Amniotic epithelial cell (primary cell): ENCODE results near the gene STYXL1.

Experiments used
- DNase-seq: peaks from one replicate; pipeline ENCODE4 v3.0.0-alpha.2; 2010; ENCODE audit warnings: low read depth

The STYXL1 gene

DNA sequence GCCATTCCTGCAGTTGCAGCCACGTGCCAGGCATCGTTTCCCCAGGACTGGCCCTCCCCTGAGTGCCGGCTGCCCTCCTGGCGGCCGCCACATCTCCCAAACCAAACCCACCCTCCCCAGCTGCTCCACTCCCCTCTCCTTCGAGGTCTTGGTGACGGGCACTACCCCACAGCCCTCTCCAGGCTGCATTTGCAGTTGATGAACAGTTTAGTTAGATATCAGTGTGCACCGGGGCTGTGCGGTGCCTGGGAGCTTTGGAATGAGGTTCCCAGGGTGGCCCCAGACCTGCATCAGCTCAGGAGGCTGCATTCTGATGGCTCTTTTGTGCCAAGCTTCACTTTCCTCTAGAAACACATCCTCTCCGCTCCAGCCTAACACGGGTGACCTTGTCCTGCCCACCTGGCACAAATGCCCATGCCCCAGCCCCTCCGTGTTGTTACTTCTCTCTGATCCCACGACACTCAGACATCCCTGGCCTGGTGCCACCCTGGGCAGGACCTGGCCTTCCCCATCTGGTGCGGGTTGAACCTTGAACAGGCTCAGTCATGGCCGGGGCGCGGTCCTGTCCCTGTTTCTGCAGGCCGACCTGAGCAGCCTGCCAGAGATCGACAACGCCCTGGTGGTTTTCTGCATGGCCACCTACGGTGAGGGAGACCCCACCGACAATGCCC is 67.9 kb downstream of the STYXL1 start:
- DNase-seq: no peak

- no peak for DNase-seq
Observed at GRCh38 chr7:75977743-75978142, 70.1 kb downstream of the STYXL1 start.

GRCh38 chr7:75971961-75972763 is 75.6 kb downstream of the STYXL1 start:
- DNase-seq: peak; percentile 78

- no peak for DNase-seq
Observed at GRCh38 chr7:75971309-75971960, 76.4 kb downstream of the STYXL1 start.

DNA sequence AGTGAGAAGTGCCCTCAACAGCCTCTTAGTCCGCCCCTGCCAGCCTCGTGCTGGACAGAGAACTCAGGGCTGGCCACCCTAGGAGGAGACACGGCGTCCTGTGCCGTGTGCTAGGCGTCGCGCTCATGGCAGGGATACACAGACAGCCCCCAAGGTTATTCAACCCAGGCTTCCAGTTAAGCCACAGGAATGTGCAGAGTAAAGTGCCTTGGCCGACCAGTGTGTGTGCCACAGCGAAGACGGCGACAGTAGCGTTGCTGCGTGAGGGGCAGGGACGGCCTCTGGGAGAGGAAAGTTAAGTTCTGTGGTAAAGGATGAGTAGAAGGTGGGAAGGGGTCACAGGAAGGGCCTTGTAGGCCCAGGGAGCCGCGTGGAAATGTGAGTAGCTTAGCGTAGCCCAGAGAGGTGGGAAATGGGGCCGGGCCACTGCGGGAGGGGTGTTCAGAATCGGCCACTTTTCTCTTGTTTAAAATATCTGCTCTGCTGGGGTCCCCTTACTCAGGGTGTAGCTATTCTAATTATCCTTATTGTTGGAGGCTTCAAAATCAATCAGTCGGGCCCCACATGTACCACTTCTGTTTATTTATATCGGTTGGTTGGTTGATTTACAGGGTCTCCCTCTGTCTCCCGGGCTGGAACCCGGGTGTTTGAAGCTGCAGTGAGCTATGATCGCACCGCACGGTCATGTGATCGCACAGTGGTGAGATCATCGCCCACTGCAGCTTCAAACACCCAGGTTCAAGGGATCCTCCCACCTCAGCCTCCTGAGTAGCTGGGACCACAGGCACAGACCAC is 77.9 kb downstream of the STYXL1 start:
- peak; percentile 32 for DNase-seq

DNA sequence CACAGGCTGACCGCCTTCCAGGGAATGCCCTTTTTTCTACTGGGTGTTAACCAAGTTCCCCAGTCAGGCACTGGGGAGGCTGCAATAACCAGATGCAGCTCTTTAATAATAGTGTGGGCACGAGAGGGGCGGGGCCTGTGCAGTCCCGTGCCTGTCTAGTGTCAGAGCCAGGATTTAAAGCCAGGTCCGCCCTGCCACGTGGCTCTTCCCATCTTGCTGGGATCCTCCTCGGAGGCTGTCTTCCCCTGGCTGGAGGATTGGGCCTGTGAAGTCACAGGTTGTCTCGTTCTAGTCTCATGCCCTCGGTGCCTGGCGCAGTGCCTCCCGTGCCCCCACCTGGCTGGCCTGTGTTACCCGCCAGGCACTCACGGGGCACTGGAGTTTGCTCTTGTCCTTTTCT is 78.6 kb downstream of the STYXL1 start:
- peak; percentile 74 for DNase-seq

DNA sequence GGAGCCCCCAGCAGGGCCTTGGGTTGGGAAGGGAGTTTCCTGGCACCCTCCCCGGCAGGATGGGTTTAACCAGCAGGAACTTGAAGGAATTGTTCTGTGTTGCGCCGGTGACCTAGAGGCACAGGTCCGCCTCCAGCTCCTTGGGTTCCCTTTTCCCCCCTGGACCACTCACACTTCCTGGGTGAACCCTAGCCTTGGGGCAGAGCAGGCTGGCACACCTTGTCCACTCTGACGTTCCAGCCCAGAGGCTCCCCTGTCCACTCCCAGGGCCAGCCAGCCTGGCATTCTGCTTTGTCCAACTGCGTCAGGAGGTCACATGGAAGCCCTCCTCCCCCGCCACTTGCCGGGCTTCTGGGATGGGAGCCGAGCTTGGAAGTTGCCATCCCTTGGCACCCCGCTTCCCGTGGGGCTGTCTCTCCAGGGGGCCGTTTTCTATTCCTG is 79.2 kb downstream of the STYXL1 start:
- DNase-seq: no peak

DNA sequence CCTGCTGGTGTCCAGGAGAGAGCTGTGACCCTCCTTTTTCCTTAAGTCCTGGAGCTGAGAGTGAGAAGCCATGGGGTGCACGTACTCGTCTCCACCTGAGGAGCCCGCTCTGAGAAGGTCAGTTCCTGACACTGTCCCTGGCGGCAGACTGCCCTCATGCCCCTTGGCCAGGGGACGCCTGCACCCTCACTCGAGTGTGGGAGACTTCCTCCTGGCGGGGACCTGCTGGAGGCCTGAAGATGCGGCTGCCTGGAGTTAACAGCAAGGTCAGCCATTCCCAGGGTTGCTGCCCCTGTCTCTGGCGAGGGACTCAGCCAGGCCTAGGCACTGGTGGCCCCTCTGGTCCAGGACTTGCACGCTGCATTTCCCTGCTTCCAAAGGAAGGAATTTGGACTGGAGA is 79.8 kb downstream of the STYXL1 start:
- no peak for DNase-seq

DNA sequence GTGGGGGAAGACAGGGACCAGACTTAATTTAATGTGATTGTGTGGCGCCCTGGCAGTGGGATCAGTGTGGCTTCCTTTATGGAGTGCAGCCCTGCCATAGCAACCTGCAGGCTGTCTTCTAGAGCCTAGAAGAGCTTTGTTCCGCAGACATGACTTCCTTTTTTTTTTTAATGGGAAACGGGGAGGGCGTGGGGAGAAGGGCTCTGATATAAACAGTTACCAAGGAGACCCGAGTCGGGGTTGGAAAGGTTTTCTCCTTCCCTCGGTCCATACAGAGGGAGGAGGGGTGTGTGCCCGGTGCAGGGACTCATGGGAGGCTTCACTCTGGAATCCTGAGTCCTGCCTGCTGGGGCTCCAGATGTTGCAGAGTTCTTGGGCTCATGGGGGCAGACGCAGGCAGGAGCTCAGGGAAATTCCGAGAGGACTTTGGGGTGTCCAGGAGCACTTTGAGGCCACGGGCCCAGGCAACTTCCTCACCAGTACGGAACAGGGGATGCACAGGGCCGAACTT is 80.3 kb downstream of the STYXL1 start:
- DNase-seq: no peak

GRCh38 chr7:75967055-75967454 is 80.7 kb downstream of the STYXL1 start:
- no peak for DNase-seq

- no peak for DNase-seq
Observed at GRCh38 chr7:75966190-75966961, 81.4 kb downstream of the STYXL1 start.

DNA sequence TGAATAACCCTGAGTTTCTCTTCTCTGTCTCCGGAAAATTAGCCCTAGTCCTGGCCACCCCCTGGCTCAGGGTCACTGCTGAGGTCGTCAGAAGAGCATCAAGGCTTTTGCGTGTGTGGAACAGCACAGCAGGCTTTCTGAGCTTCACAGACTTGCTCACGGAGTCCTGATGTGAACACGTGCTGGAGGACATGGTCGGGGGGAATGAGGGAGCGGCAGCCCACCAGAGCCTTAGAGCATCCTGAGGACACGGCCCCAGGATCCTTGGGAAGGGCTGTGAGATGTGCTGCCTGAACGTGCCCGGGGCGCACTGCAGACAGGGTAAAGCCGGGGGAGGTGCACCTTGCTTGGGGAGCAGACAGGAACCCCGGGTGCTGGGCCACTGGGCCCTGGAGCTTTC is 82.2 kb downstream of the STYXL1 start:
- no peak for DNase-seq

- no peak for DNase-seq
Observed at GRCh38 chr7:75963381-75963995, 84.3 kb downstream of the STYXL1 start.

- peak; percentile 49 for DNase-seq
Observed at GRCh38 chr7:75962607-75963380, 85.0 kb downstream of the STYXL1 start.

- DNase-seq: no peak
Observed at GRCh38 chr7:75961218-75961617, 86.6 kb downstream of the STYXL1 start.

- DNase-seq: no peak
Observed at GRCh38 chr7:75960372-75960771, 87.4 kb downstream of the STYXL1 start.

DNA sequence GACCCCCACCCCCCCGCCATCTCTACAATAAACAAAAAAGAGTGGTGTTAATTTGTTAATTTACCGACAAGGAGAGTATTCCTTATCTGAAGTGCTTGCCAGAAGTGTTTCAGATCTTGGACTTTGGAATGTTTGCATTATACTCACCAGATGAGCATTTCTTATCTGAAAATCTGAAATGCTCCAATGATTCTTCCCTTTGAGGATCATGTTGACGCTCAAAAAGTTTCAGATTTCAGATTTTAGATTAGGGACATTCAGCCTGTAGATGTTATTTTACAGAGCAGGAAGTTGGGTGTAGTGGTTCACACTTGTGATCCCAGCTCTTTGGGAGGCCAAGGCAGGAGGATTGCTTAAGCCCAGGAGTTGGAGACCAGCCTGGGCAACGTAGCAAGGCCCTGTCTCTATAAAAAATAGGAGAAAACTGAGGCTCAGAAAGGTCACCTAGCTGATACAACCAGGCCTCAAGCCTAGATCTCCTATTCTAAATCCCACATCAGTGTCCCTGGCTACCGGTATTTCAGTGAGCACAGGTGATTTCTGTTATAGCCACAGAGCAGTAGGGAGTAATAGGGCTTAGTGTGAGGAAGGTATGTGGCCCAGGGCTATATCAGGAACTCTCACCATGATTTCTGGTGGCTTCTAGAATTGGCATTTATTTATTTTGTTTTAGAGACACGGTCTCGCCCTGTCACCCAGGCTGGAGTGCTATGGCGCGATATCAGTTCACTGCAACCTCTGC is 88.8 kb downstream of the STYXL1 start:
- DNase-seq: peak; percentile 70

GRCh38 chr7:75957021-75957736 is 90.6 kb downstream of the STYXL1 start:
- DNase-seq: no peak
